C4-2B (cell line): Measurements from ENCODE around the gene KDM4C.

Experiments
- H3K27ac ChIP-seq: fragments of 450-650 bp; 2 replicates; pipeline ENCODE4 v1.5.1; 2017
- ZFX ChIP-seq: fragments of 450-650 bp; IDR thresholded peaks from 2 replicates; pipeline ENCODE4 v1.6.1; 2017
- TF ChIP-seq, protein P1 (sequence below): fragments of 450-650 bp; conservative IDR thresholded peaks from 2 replicates; pipeline ENCODE4 v1.5.1; 2017; ENCODE audit warnings: mild to moderate bottlenecking

Gene KDM4C

DNA sequence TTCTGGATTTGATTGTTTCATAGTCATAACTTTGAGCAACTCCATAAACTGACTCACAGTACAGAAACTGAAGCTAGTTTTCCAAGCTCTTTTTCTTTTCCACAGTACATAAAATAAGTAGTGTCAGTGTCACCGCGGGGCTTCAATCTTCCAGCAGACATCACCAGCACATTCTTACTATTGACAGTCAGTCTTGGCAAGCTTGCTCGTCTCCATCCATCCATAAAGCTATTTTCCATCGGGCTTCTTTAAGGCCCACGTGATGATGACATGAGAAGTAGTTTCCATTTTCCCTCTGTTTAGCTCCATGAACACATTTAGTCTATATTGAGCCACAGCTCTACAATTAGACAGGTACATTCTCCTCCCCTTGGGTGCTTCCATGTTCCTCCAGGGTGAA lies 443.4 kb downstream of the KDM4C start:
- TF ChIP-seq ZFX, result no peak
- TF ChIP-seq, protein P1, sequence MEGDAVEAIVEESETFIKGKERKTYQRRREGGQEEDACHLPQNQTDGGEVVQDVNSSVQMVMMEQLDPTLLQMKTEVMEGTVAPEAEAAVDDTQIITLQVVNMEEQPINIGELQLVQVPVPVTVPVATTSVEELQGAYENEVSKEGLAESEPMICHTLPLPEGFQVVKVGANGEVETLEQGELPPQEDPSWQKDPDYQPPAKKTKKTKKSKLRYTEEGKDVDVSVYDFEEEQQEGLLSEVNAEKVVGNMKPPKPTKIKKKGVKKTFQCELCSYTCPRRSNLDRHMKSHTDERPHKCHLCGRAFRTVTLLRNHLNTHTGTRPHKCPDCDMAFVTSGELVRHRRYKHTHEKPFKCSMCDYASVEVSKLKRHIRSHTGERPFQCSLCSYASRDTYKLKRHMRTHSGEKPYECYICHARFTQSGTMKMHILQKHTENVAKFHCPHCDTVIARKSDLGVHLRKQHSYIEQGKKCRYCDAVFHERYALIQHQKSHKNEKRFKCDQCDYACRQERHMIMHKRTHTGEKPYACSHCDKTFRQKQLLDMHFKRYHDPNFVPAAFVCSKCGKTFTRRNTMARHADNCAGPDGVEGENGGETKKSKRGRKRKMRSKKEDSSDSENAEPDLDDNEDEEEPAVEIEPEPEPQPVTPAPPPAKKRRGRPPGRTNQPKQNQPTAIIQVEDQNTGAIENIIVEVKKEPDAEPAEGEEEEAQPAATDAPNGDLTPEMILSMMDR, result no peak
- H3K27ac ChIP-seq, result no peak overlapping the region

DNA sequence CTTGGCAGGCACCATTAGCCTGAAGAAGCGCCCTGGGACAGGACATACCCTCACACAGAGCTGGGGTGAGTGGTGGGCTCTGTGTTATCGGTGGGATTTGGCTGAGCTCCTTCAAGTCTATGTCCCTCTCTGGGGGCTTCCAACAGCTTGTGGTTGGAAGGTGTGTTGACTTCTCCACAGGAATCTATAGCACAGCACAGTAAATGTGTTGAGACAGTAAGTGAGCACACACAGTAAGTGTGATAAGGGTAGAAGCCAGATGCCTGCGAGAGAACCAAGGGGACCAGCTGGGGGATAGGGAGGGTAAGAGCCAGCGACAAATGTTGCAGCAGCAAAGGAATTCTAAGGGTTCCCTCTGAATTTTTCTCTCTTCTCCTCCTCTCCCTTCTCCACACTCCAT lies 448.0 kb downstream of the KDM4C start:
- TF ChIP-seq, protein P1, result no peak
- no peak for TF ChIP-seq ZFX
- no peak overlapping the region for H3K27ac ChIP-seq

DNA sequence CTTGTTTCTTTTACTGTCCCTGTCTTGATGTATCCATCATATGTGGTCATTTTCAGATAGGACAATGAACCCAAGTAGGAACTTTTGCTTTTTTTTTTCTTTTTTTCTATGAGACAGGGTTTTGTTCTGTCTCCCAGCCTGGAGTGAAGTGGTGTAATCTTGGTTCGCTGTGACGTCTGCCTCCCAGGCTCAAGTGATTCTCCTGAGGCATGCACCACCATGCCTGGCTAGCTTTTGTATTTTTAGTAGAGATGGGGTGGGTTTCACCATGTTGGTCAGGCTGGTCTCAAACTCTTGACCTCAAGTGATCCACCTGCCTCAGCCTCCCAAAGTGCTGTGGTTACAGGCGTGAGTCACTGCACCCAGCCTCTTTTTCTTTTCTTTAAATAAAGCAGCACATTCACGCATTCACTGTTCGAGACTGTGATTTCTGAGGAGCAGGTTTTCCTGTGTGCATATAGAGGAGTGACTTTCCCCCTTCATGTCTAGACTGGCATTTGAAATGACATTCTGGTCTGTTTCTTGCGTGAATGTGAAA lies 448.5 kb downstream of the KDM4C start:
- TF ChIP-seq ZFX, result no peak
- TF ChIP-seq, protein P1, result no peak

DNA sequence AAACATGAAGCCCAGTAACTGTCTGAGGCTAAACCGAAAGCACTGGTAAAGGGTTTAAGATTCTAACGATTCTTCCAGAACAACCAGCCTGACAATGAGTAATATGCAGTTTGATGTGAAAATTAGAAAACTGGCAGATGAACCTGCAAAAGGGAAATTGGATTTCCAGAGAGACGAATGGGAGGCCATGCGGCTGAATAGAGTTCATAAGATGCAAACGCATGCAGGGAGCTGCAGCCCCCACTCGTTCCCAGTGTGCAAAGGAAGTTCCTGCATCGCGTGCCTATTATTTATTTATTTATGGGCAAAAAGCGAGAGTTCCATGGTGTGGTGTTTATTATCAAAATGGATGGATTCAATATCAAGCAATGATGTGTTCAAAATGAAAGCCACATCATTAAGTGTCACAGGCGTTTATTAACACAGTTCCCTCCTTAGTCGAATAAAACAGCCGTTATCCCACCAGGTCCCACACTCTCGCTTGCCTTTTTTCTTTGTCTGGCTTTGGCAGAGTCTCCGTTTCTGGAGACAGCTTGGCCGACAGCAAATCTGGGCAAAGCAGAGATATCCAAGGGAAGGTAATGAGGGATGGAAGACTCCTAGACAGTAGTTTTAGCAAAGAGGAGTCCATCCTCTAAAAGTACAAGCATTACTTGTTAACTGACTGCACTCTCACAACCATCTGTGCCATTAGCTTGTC lies 451.4 kb downstream of the KDM4C start:
- H3K27ac ChIP-seq, result no peak overlapping the region
- no peak for TF ChIP-seq ZFX
- TF ChIP-seq, protein P1, result no peak

More for the DNA sequence above, 448.5 kb downstream of the KDM4C start:
- H3K27ac ChIP-seq, result no peak overlapping the region

DNA sequence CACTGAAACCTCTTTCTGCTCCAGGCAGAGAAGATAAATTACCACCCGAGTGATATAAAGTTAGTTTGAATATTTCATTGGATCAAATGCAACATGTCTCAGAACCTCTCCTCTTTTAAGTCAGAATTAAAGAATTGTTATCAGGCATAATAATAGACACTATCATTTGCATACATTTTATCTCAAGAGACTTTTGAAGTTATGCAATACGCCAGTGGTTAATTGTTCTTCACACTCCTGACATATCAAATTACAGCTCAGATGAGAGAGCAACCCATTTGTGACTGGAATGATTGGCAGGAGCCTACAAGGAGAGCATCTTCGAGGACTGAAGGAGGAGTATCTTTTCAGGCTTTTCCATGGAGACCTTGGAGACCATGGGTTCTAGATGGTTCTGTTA lies 452.2 kb downstream of the KDM4C start:
- H3K27ac ChIP-seq, result no peak overlapping the region
- TF ChIP-seq, protein P1, result no peak
- TF ChIP-seq ZFX, result no peak

DNA sequence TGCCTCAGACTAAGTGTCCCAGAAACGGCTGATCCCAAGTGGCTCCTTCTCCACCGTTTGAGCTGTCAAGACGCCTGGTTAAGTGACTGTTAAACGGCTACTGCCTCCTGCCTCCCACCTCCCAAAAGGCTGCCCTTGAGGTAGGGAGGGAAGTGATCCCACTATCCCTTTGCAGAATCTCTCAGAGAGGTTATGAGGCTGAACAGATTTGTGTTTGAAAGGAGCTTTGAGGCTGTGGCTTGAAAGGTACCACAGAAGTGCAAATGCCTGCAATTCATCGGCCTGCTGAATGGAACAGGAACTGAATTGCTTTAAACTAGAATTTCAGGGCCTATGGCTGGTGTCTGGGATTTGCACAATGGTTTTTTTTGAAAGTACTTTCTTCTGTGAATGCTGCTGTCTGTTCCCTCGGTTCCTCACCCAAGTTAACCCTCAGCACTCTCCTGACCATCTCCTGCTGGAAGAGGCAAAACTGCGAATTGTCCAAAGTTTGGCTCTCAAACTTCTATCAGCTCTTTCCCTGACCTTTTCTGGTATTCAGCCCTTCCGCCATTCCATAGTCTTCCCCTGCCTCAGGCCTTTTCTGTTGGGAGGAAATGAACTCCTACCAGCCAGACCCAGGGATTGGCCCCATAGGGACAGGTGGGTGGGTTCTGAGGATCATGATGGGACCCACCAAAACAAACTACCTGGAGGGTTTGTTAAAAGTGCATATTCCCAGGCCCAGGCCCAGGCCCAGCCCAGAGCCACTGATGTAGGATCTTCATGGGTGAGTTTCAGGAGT lies 453.3 kb downstream of the KDM4C start:
- TF ChIP-seq, protein P1, result no peak
- no peak for TF ChIP-seq ZFX
- H3K27ac ChIP-seq, result no peak overlapping the region

DNA sequence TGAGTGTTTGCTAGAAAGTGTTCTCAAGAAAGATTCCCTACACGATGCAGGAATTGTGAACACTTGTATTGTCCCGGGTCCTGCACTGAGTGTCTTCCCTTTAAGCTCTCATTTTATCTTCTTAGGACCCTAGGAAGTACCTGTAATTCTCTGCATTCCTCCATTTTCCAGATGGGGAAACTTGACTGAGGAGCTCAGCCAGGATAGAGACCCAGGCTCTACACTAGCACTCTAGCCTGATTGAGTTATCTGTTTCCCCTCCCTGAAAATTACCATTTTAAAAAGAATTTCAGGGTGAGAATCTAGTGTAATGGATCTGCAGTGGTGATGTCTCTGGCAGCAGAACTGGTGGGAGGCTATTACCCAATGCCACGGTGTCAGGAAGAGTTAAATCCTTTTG lies 453.9 kb downstream of the KDM4C start:
- TF ChIP-seq, protein P1, result no peak
- no peak for TF ChIP-seq ZFX
- no peak overlapping the region for H3K27ac ChIP-seq
